ENCODE measurements around the gene TUT1.
"Not testable (repeated sequence)": the region's sequence is repeated elsewhere in the genome, so short reads cannot be mapped to it uniquely, and the experiment has no call there.

Gene TUT1

DNA sequence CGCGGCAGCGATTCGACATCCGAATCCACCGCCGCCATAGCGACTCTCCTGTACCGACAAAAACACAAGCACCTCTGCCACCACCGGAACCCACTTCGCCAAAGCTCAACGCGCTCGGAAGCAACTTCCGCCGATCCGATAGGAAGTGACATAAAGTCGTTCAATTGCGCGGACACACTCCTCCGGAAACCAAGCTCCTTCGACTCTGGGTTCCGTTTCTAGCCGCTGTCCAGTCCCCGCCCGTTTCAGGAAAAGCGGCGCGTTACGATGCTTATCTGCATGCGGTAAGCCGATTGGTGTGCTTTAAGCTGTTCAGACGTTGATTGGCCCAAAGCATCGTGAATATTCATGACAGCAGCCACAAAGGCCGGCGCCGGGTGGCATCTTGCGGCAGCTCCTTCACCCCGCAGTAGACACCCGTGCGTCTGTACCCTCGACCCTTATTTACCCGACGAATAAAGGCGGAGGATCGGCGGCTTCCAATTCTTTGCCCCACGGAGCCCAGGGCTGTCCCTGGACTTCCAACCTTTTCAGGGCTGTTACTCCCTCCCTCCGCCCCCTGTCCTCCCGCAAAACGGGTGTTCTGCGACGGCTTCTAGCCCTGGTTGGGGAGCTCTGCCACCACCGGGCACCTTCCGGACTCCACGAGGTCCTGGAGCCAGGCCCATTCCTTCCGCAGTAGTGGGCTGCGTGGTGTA lies at the start of gene TUT1:
TSS of gene TUT1 (minus strand) at position 76 of the 698 bp plus-strand sequence. CDS start at position 38, 38 bp downstream.
- TF ChIP-seq, protein P1, sequence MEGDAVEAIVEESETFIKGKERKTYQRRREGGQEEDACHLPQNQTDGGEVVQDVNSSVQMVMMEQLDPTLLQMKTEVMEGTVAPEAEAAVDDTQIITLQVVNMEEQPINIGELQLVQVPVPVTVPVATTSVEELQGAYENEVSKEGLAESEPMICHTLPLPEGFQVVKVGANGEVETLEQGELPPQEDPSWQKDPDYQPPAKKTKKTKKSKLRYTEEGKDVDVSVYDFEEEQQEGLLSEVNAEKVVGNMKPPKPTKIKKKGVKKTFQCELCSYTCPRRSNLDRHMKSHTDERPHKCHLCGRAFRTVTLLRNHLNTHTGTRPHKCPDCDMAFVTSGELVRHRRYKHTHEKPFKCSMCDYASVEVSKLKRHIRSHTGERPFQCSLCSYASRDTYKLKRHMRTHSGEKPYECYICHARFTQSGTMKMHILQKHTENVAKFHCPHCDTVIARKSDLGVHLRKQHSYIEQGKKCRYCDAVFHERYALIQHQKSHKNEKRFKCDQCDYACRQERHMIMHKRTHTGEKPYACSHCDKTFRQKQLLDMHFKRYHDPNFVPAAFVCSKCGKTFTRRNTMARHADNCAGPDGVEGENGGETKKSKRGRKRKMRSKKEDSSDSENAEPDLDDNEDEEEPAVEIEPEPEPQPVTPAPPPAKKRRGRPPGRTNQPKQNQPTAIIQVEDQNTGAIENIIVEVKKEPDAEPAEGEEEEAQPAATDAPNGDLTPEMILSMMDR (conservative IDR thresholded peaks at IDR 0.05; ENCODE audit: control insufficient read depth, insufficient read depth, low read depth, low read length), result no peak
- peak within 1 kb of the TSS; percentile 65 for H3K4me3 ChIP-seq (ENCODE audit: control insufficient read depth, low read depth, low read length)
- peak; percentile 99 for DNase-seq (ENCODE audit: low read depth)

GRCh38 chr11:62632492-62632891 lies 41.2 kb upstream of the TUT1 start:
- H3K4me3 ChIP-seq (ENCODE audit: control insufficient read depth, low read depth, low read length), result no peak overlapping the region
- no peak for DNase-seq (ENCODE audit: low read depth)
- TF ChIP-seq, protein P1 (conservative IDR thresholded peaks at IDR 0.05; ENCODE audit: control insufficient read depth, insufficient read depth, low read depth, low read length), result no peak

DNA sequence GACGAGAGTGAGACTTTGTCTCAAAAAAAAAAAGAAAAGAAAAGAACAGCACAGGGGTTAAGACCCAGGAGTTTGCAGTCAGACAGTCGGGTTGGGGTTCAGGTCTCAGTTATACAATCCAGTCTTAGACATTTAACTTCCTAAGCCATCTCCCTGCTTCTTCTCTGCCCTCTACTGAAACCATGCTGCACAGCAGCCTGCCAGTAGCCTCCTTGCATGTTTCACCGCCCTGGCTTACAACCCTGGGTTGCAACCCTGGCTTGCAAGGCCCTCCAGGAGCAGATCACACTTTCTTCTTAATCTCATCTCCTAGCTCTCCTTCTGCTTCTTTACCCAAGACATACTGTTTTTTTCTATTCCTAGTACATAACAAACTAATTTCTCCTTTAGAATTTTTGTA lies 36.4 kb upstream of the TUT1 start:
- no peak for DNase-seq (ENCODE audit: low read depth)
- no peak overlapping the region for H3K4me3 ChIP-seq (ENCODE audit: control insufficient read depth, low read depth, low read length)
- TF ChIP-seq, protein P1 (conservative IDR thresholded peaks at IDR 0.05; ENCODE audit: control insufficient read depth, insufficient read depth, low read depth, low read length), result peak; percentile 13

- DNase-seq (ENCODE audit: low read depth), result no peak
- TF ChIP-seq, protein P1 (conservative IDR thresholded peaks at IDR 0.05; ENCODE audit: control insufficient read depth, insufficient read depth, low read depth, low read length), result no peak
- H3K4me3 ChIP-seq (ENCODE audit: control insufficient read depth, low read depth, low read length), result no peak overlapping the region
Measured at GRCh38 chr11:62622476-62623089, 31.3 kb upstream of the TUT1 start.

GRCh38 chr11:62621567-62622470 lies 30.5 kb upstream of the TUT1 start, which contains the start of gene B3GAT3:
B3GAT3 (minus strand) TSS chr11:62621986; CDS start chr11:62621947, 39 bp downstream.
- peak within 1 kb of the TSS; percentile 88 for H3K4me3 ChIP-seq (ENCODE audit: control insufficient read depth, low read depth, low read length)
- TF ChIP-seq, protein P1 (conservative IDR thresholded peaks at IDR 0.05; ENCODE audit: control insufficient read depth, insufficient read depth, low read depth, low read length), result no peak
- DNase-seq (ENCODE audit: low read depth), result peak; percentile 97

DNA sequence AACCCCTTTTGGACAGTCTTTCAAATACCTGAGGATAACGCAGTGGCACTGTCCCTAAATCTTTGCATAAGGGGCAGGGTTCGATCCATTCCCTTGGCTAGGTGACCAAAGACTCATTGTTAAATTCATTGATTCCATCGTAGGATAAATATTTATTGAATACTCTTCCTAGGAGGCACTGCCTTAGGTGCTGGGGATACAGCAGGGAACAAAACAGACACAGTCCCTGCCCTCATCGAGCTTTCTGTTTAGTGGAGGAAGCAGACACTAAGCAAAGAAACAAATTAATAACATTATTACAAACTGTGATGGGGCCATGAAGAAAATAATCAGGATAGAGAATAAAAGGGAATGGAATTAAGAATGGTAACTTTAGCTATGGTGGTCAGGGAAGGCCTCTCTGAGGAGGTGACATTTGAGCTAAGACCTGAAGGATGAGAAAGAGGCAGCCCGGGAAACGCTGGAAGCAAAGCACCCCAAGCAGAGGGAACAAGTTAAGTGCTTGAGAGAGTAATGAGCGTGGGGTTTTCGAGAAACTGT lies 29.8 kb upstream of the TUT1 start:
- DNase-seq (ENCODE audit: low read depth), result no peak
- peak overlapping the region; percentile 88 for H3K4me3 ChIP-seq (ENCODE audit: control insufficient read depth, low read depth, low read length)
- TF ChIP-seq, protein P1 (conservative IDR thresholded peaks at IDR 0.05; ENCODE audit: control insufficient read depth, insufficient read depth, low read depth, low read length), result no peak

- H3K4me3 ChIP-seq (ENCODE audit: control insufficient read depth, low read depth, low read length); DNase-seq (ENCODE audit: low read depth): not testable (repeated sequence)
Measured at GRCh38 chr11:62616957-62617356, 25.6 kb upstream of the TUT1 start.
